PC-3 (cell line): ENCODE results near the gene BCAS3.

Source experiments
- CTCF ChIP-seq: fragments of 300-600 bp; sonication (generic); conservative IDR thresholded peaks from 2 replicates; pipeline ENCODE4 v1.5.1; 2017; ENCODE audit warnings: antibody characterized with exemption, low read depth, mild to moderate bottlenecking, low read length
- EZH2 ChIP-seq: fragments of 300-600 bp; sonication (generic); IDR thresholded peaks from one replicate; pipeline ENCODE4 v1.6.1; 2017; ENCODE audit warnings: antibody characterized with exemption, mild to moderate bottlenecking, low read length; ENCODE audit not compliant: unreplicated experiment

DNA sequence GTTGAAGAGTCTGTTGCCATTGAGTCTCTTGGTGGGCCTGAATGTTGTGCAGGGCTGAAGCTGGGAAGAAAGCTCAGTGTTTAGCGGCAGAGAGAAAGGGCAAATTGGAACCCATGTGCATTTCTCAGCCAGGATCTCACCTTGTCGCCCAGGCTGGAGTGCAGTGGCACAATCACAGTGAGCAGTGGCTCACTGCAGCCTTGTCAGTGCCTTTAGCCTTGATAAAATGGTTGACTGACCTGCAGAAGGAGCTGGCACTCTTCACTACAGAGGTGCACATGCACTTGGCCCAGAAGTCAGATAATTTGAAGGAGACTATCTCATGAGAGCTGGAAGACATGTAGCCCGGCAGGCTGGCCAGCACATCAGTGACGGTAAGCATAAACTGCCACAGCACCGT is 597.7 kb downstream of the BCAS3 start:
- TF ChIP-seq EZH2 = no peak
- no peak for TF ChIP-seq CTCF
